Stimulated activated CD8-positive, alpha-beta memory T cell treated with anti-CD3 and anti-CD28 coated beads, Interleukin-15, amount 100 ng/mL, for 1 hour (primary cell): Measurements from ENCODE around the gene C4BPA.

Source experiments
- DNase-seq: peaks from one replicate; pipeline ENCODE4 v3.0.0-alpha.2; 2020; ENCODE audit warnings: low read depth

C4BPA gene

DNA sequence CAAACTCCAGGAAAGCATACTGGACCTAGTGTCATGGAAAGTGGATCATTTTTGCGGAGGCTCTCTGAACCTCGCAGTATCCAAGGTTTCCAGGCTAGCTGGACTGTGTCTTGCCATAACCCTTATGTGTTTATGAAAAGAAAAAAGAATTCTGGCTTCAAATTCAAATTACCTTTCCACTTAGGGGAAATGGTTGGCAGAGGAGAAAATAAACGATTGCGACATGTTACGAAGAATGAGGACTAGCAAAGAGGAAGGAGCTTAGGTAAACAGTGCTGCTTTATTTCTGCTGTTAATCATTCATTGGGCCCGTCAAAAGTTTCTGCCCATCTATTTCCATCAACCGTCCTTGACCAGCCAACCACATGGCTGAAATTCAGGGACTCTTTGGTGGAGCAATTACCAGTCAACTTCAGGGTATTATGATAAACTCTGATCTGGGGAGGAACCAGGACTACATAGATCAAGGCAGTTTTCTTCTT is at the start of gene C4BPA:
Gene C4BPA, plus strand, starts transcription at position 342 of the 482 bp plus-strand sequence. CDS start 8,793 bp downstream, outside the sequence.
- DNase-seq: no peak

GRCh38 chr1:207054491-207054890 is 49.5 kb upstream of the C4BPA start:
- no peak for DNase-seq

DNA sequence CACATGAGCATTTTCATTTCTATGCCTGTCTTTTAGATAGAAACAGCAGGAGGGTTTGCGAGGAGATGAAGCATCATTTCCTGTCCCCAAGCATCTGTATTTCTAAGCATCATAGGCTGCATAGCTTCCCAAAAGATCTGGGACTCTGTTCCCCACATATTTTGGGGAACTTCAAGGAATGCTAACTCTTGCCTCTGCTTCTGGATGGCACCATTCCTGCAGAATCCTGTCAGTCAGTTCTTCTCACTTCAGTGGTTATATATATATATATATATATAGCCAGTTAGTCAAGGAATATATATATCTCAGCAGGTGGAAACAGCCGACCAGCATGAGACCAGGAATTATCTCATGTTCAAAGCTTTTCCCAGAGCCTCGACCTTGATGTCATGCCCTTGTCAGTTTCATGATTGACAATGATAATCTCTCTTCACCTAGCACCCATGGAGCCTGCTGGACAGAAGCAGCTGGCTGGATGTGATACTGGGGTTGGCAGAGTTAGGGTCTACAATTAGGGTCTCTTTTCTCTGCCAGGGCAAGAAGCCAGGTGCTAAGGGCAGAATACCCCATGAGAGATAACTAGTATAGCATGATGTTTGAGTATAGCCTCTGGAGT is 48.5 kb upstream of the C4BPA start:
- no peak for DNase-seq

DNA sequence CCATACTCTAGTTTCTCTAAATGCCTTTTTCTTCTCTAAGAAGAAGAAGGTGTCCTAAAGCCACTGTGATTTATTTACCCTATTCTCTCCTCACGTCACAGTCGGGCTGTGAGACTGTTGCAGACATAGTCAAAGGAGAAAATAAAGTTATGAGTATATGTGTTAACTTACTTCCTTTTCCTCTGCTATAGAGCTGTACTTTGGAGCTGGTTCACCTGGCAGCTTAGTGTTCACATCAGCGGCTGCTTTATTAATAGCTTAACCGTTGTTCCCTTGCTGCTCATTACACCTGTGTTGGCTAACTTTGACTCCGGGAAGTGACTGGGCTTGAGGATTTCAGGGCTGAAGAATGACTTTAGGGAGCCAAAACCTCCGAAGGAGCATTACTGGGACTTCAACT is 47.4 kb upstream of the C4BPA start:
- DNase-seq: no peak

GRCh38 chr1:207058252-207058651 is 45.8 kb upstream of the C4BPA start:
- DNase-seq: no peak

- DNase-seq: no peak
These were observed 44.9 kb upstream of the C4BPA start for GRCh38 chr1:207058878-207059867.

DNA sequence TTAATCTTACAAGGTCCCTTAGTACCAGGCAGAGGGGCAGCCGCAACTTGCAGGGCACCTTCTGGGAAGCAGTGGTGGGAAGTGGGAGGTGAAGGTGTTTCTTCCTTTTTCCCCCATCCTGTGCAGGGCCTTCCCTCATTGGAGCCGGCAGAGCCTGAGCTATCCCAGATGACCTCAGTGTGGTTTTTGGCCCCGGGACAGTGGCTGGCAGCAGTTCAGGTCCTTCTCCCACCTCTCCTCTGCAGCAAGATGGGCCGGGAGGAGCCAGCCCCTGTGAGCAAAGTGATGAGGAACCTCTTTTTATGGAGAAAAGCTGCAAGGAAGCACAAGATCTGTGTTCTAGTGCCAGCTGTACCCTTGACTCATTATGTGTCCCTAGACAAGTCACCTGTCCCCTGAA is 44.2 kb upstream of the C4BPA start:
- no peak for DNase-seq

DNA sequence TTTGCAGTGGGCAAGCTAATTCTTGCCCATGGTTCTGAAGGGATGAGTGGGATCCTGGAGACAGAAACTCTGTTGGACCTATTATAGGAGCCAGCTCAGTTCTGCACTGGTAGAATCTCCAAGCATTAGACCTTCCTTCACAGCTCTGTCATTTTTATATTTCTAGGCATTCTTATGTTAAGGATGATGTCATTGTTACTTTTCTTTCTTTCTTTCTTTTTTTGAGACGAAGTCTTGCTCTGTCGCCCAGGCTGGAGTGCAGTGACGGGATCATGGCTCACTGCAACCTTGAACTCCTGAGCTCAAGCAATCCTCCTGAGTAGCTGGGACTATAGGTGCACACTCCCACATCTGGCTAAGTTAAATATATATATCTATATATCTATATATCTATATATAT is 43.4 kb upstream of the C4BPA start:
- no peak for DNase-seq

- DNase-seq: no peak
These were observed 42.0 kb upstream of the C4BPA start for GRCh38 chr1:207062058-207062457.

- DNase-seq: no peak
These were observed 41.0 kb upstream of the C4BPA start for GRCh38 chr1:207063014-207063413.

DNA sequence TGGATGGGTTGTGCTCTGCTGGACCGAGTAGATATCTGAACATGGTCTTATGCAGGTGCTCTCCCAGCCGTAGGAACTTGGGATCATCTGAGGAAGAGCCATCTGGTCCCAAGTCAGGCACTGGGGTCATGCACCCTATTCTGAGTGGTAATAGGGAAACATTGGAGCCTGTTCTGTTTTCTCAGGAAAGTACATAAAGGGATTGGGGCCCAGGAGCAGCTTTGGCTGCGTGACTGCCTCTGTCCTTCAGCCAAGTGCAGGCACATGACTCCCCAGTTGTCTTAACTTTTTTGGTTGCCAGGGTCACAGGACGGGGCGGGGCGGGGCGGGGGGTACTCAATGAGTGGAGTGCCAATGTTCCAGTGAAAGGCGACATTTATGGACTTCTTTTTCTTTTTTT is 39.5 kb upstream of the C4BPA start:
- no peak for DNase-seq

GRCh38 chr1:207067185-207067584 is 36.8 kb upstream of the C4BPA start:
- DNase-seq: no peak

DNA sequence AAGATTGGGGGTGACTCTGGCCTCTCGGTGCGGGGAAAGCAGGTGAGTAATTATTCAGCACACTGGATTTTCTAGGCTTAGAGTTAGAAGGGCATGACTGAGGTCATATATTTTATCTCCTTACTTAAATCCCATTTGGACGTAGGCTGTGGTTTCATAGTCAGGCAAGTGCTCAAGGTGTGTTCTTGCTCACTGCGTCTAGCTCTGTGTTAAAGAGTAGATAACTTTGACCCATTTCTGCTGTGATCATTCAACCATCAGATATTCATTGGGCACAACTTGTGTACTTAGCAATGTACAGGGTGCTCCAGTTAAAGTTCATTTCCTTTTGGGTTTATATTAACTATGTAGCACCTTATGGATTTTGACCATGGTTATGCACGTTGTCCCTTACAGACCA is 36.4 kb upstream of the C4BPA start:
- no peak for DNase-seq

- DNase-seq: no peak
These were observed 35.0 kb upstream of the C4BPA start for GRCh38 chr1:207069061-207069460.

DNA sequence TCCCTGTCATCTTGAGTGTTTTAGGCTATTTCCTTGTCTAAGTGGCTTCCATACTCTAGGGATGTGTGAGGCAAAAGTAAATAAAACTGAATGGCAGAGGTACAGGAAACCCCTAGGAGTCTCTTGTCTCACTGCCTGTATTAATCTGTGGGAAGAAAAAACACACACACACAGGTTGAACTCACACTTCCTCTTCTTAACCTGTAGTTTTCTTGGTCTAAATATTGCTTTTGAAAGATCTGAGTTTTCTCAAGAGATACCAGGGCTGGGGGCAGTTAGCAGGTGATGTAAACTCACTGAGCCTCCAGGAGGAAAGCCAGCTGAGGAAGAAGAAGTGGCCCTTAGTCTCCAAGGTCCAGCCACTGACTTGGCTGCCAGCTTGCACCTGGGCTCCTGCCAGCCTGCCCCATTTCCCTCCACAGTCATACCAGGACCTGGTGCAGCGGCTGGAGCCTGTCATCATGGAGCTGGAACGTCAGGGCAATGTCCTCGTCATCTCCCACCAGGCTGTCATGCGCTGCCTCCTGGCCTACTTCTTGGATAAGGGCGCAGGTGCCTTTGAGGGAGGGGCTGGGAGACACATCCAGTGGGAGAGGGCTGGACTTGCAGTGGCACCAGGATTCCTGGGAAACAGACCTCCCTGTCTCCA is 34.1 kb upstream of the C4BPA start:
- DNase-seq: no peak

DNA sequence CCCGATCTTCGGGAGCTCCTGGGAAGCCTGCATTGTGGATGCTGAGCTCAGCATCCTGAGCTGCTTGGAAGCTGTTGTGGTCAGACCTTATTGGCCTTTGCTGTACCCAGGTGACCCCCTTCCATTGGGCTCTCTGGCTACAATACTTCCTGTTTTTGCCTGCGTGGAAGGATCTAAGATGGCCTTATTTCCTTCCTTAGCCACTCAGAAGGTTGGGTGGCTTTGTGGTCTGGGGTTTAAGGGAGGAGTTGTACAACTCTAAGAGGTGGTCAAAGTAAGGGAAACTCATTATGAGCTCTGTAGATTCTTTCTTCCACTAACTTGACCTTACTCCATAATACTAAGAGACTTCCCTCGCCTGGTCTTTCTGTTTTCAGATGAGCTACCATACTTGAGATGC is 33.2 kb upstream of the C4BPA start:
- DNase-seq: no peak

DNA sequence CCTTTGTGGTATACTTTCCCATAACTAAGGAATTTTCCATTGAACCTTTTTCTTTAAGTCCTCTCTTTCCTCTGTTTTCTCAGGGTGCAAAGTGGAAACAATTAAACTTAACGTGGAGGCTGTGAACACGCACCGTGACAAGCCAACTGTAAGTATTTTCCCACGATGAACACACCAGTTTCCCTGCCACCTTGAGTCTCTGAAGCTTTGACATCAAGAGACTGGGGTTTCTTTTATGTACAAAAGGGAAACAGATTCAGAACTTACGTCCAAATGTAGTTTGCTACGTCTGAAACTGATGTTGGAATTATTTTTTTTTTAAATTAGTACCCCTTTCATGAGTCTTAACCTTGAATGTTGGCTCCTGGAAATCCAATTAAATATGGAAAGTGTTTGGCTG is 32.6 kb upstream of the C4BPA start:
- DNase-seq: no peak

- no peak for DNase-seq
These were observed 31.8 kb upstream of the C4BPA start for GRCh38 chr1:207072233-207072632.

GRCh38 chr1:207073906-207074820 is 29.9 kb upstream of the C4BPA start:
- DNase-seq: no peak

DNA sequence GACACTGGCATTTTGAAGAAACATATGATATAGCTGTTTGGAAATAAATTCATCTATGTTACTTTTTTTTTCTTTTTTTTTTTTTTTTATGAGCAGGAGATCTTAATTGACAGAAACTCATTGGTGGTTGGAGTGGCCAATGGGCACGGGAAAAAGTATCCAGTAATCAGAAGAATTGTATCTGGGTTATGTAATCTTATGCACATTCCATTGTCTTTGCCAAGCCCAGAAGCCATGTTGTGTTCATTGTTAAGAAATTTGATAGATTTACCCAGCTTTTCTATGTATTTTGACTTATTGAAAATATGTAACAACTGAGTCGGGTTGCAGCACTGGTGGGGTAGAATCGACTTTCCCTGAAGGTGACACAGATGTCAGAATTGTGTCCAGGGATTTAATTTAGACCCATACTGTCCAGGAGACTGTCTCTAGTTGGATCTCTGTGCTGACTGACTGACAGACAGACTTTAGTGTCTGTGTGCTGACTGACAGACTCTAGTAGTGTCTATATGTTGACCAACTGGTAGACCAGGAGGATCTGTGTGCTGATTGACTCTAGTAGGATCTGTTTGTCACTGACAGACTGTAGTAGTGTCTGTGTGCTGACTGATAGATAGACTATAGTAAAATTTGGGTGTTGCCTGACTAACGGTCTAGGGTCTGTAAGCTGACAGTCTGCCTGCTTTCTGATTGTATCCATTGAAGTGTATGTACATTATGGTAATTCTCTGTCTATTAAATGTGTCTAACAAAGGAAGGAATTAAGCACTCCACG is 27.7 kb upstream of the C4BPA start:
- DNase-seq: no peak

GRCh38 chr1:207077012-207077411 is 27.0 kb upstream of the C4BPA start:
- DNase-seq: no peak
